Lower leg skin (tissue), 3 donors: ENCODE results near the gene SMC1B.

Experiments used
- CTCF ChIP-seq, 3 donors: fragments of 450-650 bp; IDR thresholded peaks; one replicate each; pipeline ENCODE4 v1.5.1; 2016; ENCODE audit warnings: antibody characterized with exemption in 3 of 3, mild to moderate bottlenecking in 3 of 3, moderate library complexity in 2 of 3
- POLR2A ChIP-seq, 2 donors: fragments of 450-650 bp; IDR thresholded peaks; one replicate each; pipeline ENCODE4 v1.6.1; 2016 to 2017; ENCODE audit warnings: antibody characterized with exemption in 2 of 2, mild to moderate bottlenecking in 1 of 2, moderate library complexity in 1 of 2

DNA sequence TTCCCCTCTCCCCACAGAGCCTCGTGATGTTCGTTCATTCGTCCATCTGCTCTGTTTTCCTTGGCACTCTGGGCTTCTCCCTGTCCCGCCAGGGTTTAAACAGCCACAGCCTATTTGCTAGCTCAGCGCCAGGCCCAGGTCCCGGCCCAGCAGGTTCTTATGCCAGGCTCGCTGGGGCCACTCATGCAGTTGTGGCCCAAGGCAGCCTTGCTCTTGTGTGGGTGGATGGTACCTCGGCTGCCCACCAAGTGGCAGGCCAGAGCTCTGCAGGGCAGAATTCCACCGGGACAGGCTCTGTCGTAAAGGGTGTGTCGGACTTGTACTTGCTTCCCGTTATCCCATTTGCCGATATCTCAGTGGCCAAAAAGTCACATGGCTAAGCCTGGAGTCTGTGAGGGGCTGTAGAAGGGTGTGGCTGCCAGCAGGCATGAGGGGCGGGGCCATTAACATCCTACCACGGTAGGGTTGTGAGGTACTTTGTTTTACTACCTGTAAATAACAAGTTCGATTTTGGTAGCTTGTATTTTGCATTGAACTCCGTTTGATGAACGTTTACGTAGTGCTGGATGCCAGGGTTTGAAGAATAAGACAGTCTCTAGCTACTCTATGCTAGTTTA is 95.7 kb downstream of the SMC1B start:
- no peak for TF ChIP-seq POLR2A (IDR thresholded peaks at IDR 0.05)
- TF ChIP-seq CTCF (IDR thresholded peaks at IDR 0.05), result no peak
